ENCODE results near the gene GRIN2A.
A peak's percentile ranks its signal among the peaks of the same experiment; 100 is the strongest.

GRIN2A gene

GRCh38 chr16:10180771-10181163 lies 1.5 kb downstream of the GRIN2A start:
- peaks cover 8% of the 10 kb centered on the region for H3K36me3 Mint-ChIP-seq (ENCODE audit: low read depth)
- TF ChIP-seq CTCF (IDR thresholded peaks at IDR 0.05; ENCODE audit: unreplicated experiment in 3 of 3) = peak; percentile 38 to 50 (median 48)
- H3K27ac Mint-ChIP-seq = peak overlapping the region in 1 of 3 experiments; percentile 49
- no peaks in the 10 kb centered on the region for H3K9me3 Mint-ChIP-seq
- peak overlapping the region; percentile 73 to 84 (median 77) for H3K4me3 Mint-ChIP-seq
- peaks cover 78% of the 10 kb centered on the region for H3K27me3 Mint-ChIP-seq (ENCODE audit: low read depth)
- H3K4me1 Mint-ChIP-seq = peaks cover 5% of the 10 kb centered on the region

GRCh38 chr16:10180042-10180770 lies 2.0 kb downstream of the GRIN2A start:
- Mint-ChIP-seq H3K9me3 (no peaks in the 10 kb centered on the region), H3K27ac (no peak overlapping the region), H3K36me3 (ENCODE audit: low read depth) (peaks cover 8% of the 10 kb centered on the region), H3K27me3 (ENCODE audit: low read depth) (peaks cover 78% of the 10 kb centered on the region), H3K4me1 (peaks cover 5% of the 10 kb centered on the region), H3K4me3 (peak overlapping the region; percentile 73 to 84 (median 77))
- no peak for TF ChIP-seq CTCF (IDR thresholded peaks at IDR 0.05; ENCODE audit: unreplicated experiment in 3 of 3)

- Mint-ChIP-seq H3K27me3 (ENCODE audit: low read depth) (peaks cover 61% of the 10 kb centered on the region), H3K4me1 (peaks cover 3% of the 10 kb centered on the region), H3K9me3 (peaks cover 6% of the 10 kb centered on the region), H3K36me3 (ENCODE audit: low read depth) (peaks cover 8% of the 10 kb centered on the region), H3K4me3 (no peak overlapping the region), H3K27ac (peak overlapping the region in 1 of 3 experiments; percentile 16)
- no peak for TF ChIP-seq CTCF (IDR thresholded peaks at IDR 0.05; ENCODE audit: unreplicated experiment in 3 of 3)
Observed at GRCh38 chr16:10178526-10178925, 3.7 kb downstream of the GRIN2A start.

- Mint-ChIP-seq H3K27ac (no peak overlapping the region), H3K9me3 (peaks cover 6% of the 10 kb centered on the region), H3K4me1 (no peaks in the 10 kb centered on the region), H3K27me3 (ENCODE audit: low read depth) (peaks cover 56% of the 10 kb centered on the region), H3K4me3 (no peak overlapping the region), H3K36me3 (ENCODE audit: low read depth) (peaks cover 12% of the 10 kb centered on the region)
- no peak for TF ChIP-seq CTCF (IDR thresholded peaks at IDR 0.05; ENCODE audit: unreplicated experiment in 3 of 3)
Observed at GRCh38 chr16:10178080-10178479, 4.1 kb downstream of the GRIN2A start.

- Mint-ChIP-seq H3K4me1 (peaks cover 6% of the 10 kb centered on the region), H3K9me3 (peaks cover 9% of the 10 kb centered on the region), H3K27me3 (ENCODE audit: low read depth) (peaks cover 12% of the 10 kb centered on the region), H3K27ac (no peak overlapping the region), H3K4me3 (no peak overlapping the region), H3K36me3 (ENCODE audit: low read depth) (peaks cover 14% of the 10 kb centered on the region)
- no peak for TF ChIP-seq CTCF (IDR thresholded peaks at IDR 0.05; ENCODE audit: unreplicated experiment in 3 of 3)
Observed at GRCh38 chr16:10172848-10173655, 9.2 kb downstream of the GRIN2A start.

Data from nephron (organoid).